ENCODE data around the gene MACROD2.

GRCh38 chr20:15140286-15140685 is 1145.0 kb downstream of the MACROD2 start:
- TF ChIP-seq CTCF (IDR thresholded peaks at IDR 0.05): no peak
- no peak for TF ChIP-seq POLR2A (IDR thresholded peaks at IDR 0.05)
- no peak for TF ChIP-seq POLR2AphosphoS5 (IDR thresholded peaks at IDR 0.05)
